Neural crest cell (in vitro differentiated cells): Measurements from ENCODE around the gene NDFIP1. TPM values are rescaled to one million over a fixed set of nuclear protein-coding genes. Genes with fewer than 3 reads are reported as not detected.

ENCODE experiments used
- DNase-seq: peaks from one replicate; pipeline ENCODE4 v3.0.0; 2021; ENCODE audit warnings: low read depth, mixed read lengths, low spot score
- H3K27ac Mint-ChIP-seq: one replicate; pipeline ENCODE4 v1.8.0; 2021; ENCODE audit warnings: mild to moderate bottlenecking, mixed read lengths; ENCODE audit not compliant: unreplicated experiment
- H3K27me3 Mint-ChIP-seq: 2 replicates; pipeline ENCODE4 v1.8.0; 2021; ENCODE audit warnings: low read depth, mild to moderate bottlenecking, mixed read lengths
- H3K36me3 Mint-ChIP-seq: 2 replicates; pipeline ENCODE4 v1.8.0; 2021; ENCODE audit warnings: low read depth, mild to moderate bottlenecking, mixed read lengths
- H3K4me1 Mint-ChIP-seq: 2 replicates; pipeline ENCODE4 v1.8.0; 2021; ENCODE audit warnings: mixed read lengths
- H3K4me3 Mint-ChIP-seq: one replicate; pipeline ENCODE4 v1.8.0; 2021; ENCODE audit warnings: mild to moderate bottlenecking, mixed read lengths
- H3K9me3 Mint-ChIP-seq: 2 replicates; pipeline ENCODE4 v1.8.0; 2021; ENCODE audit warnings: mixed read lengths
- CTCF ChIP-seq: fragments of 200-600 bp; sonication (generic); conservative IDR thresholded peaks from 2 replicates; pipeline ENCODE4 v1.5.0; 2021; ENCODE audit warnings: antibody characterized with exemption, mild to moderate bottlenecking
- total RNA-seq: library from RNA; stranded (reverse); gene quantifications from 2 replicates; pipeline ENCODE4 v1.2.1, GENCODE V29; 2021

The NDFIP1 gene
- total RNA-seq, 1 donor from 2014 or later: 43.4 TPM

- no peak overlapping the region for H3K27ac Mint-ChIP-seq
- TF ChIP-seq CTCF: no peak
Measured at GRCh38 chr5:142078221-142078620, 30.4 kb upstream of the NDFIP1 start.

DNA sequence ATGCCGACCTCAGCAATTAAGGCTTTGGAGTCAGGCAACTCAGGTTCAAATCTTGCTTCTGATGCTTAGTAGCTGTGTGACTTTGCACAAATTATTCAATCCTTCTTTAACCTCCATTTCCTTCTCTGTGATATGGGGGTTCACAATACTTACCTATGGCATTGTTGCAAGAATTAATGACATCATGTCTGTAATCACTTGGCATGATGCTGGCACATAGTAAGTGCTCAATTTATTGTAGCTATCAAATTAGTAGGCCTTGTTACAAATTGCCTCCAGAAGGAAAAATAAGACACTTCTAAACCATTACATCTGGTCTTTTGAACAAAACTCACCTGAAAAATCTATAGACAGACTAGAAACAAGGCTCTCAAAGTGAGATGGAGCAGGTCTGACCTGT lies 29.9 kb upstream of the NDFIP1 start:
- DNase-seq: no peak
- Mint-ChIP-seq H3K27ac (no peak overlapping the region), H3K27me3 (no peaks in the 10 kb centered on the region), H3K9me3 (peaks cover 2% of the 10 kb centered on the region), H3K36me3 (no peaks in the 10 kb centered on the region), H3K4me3 (no peak overlapping the region), H3K4me1 (peaks cover 5% of the 10 kb centered on the region)
- no peak for TF ChIP-seq CTCF

More at GRCh38 chr5:142078221-142078620, 30.4 kb upstream of the NDFIP1 start:
- H3K27me3 Mint-ChIP-seq: no peaks in the 10 kb centered on the region
- H3K36me3 Mint-ChIP-seq: no peaks in the 10 kb centered on the region
- H3K9me3 Mint-ChIP-seq: peaks cover 2% of the 10 kb centered on the region
- DNase-seq: no peak
- H3K4me1 Mint-ChIP-seq: peaks cover 5% of the 10 kb centered on the region
- H3K4me3 Mint-ChIP-seq: no peak overlapping the region

DNA sequence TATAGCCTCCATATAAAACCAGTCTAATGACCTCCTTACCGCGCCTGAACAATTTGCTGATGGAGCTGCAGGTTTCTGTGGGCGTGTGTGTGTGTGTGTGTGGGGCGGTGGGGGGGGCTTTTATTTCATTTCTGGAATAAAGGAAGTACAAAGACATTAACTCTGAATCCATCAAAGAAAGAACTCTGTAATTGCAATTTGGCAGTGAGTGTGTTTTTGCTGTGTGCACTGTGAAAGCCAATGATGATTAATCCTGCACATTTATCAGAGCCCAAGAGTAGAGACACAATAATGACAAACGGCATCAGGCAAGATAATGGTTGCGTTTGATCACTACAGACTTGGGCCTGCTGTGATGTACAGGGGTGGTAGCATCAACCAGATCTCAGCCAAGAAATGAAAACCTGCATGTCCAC lies 29.3 kb upstream of the NDFIP1 start:
- TF ChIP-seq CTCF: no peak
- Mint-ChIP-seq H3K36me3 (no peaks in the 10 kb centered on the region), H3K27me3 (no peaks in the 10 kb centered on the region), H3K27ac (no peak overlapping the region), H3K9me3 (peaks cover 1% of the 10 kb centered on the region), H3K4me3 (no peak overlapping the region), H3K4me1 (peaks cover 5% of the 10 kb centered on the region)
- no peak for DNase-seq

GRCh38 chr5:142080248-142080647 lies 28.3 kb upstream of the NDFIP1 start:
- H3K4me3 Mint-ChIP-seq: no peak overlapping the region
- no peaks in the 10 kb centered on the region for H3K36me3 Mint-ChIP-seq
- H3K4me1 Mint-ChIP-seq: peaks cover 5% of the 10 kb centered on the region
- H3K27me3 Mint-ChIP-seq: no peaks in the 10 kb centered on the region
- no peak overlapping the region for H3K27ac Mint-ChIP-seq
- DNase-seq: no peak
- no peak for TF ChIP-seq CTCF
- no peaks in the 10 kb centered on the region for H3K9me3 Mint-ChIP-seq

GRCh38 chr5:142082182-142082781 lies 26.3 kb upstream of the NDFIP1 start:
- DNase-seq: no peak
- Mint-ChIP-seq H3K9me3 (no peaks in the 10 kb centered on the region), H3K36me3 (no peaks in the 10 kb centered on the region), H3K27me3 (no peaks in the 10 kb centered on the region), H3K4me1 (peaks cover 5% of the 10 kb centered on the region), H3K4me3 (no peak overlapping the region), H3K27ac (no peak overlapping the region)
- TF ChIP-seq CTCF: no peak
